Stimulated activated CD4-positive, alpha-beta T cell treated with anti-CD3 and anti-CD28 coated beads, TNF-alpha, amount 100 ng/mL, for 48 hours (primary cell): ENCODE data around the gene KLHL35.
"Not testable (repeated sequence)": the region's sequence is repeated elsewhere in the genome, so short reads cannot be mapped to it uniquely, and the experiment has no call there.

ENCODE experiments used
- DNase-seq, 3 donors: peaks; one replicate each; pipeline ENCODE4 v3.0.0-alpha.2; 2020; ENCODE audit warnings: low read depth in 3 of 3

KLHL35 gene

DNA sequence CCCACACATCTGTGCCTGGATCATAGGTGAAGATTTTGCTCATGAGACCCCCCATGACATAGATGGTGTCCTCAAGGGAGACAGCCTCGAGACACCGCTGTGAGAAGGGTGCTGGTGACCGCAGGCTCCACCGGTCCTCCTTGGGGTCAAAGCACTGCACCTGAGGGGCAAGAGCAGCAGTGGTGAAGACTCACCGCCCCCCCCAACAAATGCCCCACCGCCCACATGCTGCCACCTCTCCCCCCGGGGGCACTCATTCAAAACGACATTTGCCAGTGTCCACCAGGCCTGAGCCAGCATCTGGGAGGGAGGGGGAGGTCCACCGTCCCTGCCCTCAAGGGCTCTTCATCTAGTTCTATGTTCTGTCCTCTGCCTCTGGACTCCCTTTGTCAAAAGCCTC lies 9.3 kb downstream of the KLHL35 start:
- no peak for DNase-seq

DNA sequence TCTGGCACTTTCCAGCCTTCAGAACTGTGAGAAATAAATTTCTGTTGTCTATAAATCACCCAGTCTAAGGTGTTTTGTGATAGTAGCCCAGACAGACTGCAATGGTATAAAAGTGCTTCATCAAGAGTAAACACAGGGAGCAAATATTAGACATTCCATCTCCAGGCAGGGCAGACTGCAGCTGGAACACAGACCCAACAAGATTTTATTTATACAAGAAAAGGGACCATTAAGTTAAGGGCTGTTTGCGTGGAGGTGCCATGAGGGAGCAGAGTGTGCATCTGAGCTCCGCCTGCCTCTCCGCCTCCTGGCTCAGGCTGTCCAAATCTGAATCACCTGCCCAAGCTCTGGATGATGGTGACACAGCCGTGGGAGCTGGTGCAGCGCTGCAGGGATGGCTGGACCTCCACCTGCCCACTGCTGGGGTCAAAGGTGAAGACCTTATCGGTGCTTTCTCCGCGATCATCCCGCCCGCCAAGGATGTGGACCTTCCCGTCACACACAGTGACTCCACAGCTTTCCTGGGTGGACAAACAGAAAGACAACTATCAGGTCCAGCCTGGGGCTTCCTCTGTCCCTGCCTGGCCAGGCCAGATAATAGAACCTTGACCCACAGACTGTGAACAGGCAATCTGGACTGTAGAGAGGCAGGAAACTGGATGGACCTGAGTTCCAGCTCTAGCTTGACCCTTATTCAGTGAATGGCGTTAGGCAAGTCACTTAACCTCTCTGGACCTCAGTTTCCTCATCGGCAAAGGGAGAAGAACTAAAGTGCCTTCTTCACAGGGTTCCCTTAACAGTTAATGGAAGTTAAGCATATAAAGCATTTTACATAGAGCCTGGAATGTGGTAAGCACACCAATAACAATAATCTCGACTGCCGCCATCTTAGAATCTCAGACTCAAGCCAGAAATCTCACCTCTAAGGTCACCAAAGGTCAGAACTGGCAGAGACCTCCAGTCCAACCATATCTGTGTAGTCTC lies 10.5 kb downstream of the KLHL35 start:
- no peak for DNase-seq

DNA sequence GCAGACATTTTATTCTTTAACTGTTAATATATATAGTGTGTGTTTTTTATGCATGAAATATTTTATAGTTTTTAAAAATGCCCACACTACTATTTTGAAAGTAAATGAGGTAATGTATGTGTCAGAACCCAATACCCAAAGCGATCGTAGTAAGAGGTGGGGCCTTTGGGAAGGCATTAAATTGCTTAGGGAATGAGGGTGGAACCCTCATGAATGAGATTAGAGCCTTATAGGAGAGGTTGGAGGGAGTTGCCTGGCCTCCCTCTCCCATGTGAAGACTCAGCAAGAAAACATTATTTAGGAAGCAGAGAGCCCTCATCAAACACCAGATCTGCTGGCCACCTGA lies 11.1 kb downstream of the KLHL35 start:
- DNase-seq: no peak

DNA sequence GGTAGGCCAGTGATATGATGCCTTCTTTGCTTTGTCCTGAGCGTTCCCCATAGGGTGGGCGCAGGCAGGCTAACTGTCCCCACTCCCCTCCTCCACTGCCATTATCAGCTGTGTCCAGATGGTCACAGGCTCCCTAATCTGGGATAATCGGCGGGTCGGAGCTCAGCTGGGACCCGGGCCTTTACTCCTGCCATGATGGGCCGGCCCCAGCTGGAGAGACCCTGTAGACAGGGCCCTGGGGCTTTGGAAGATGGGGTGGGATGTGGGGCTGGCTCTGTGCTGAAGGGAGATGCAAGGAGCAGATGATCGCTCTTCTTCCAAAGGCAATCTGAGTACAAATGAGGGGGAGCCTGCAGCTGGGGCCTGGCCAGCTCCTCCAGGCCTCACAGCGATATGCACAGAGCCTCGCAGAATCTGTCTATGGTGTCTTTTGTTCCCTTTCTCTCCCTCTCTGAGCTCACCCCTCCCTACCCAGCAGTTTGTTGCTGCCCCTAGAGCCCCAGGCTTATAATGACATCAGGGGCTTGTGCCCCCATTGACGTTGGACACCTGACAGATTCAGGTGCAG lies 11.9 kb downstream of the KLHL35 start:
- no peak for DNase-seq

DNA sequence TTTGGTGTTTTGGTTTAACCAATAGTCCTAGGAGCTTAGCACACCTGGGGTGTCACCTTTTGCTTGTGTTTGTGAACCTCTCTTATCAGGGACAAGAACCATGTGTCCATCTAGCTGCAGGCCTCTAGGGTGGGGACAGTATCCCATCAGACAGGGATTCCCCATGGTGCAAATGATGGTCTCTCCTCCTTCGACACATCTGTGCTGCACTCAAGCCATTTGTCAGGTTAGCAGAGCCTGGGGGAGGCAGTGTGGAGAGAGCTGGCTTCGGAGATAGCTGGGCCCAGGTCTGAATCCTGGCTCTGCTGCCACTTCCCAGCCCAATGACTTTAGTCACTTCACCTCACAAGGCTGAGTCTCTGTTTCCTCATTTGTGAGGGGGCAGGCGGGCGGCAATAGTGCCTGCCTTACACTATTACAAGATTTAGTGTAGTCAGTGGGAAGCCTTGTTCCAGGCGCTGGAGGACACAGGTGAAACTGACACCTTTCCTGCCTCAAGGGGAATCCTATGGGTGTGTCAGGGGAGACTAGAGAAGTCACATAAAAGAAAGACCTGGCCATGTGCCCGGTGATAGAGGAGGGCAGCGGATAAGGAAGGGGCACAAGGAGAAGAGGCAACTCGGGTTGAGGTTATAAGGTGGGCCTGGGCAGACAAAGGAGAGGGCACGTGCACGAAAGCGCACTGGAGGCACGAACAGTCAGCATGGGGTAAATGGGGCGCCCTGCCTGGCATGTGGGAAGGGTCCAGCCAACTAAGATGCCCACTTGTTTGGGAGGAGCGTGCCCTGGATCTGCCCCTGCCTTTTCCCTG lies 12.6 kb downstream of the KLHL35 start:
- no peak for DNase-seq

DNA sequence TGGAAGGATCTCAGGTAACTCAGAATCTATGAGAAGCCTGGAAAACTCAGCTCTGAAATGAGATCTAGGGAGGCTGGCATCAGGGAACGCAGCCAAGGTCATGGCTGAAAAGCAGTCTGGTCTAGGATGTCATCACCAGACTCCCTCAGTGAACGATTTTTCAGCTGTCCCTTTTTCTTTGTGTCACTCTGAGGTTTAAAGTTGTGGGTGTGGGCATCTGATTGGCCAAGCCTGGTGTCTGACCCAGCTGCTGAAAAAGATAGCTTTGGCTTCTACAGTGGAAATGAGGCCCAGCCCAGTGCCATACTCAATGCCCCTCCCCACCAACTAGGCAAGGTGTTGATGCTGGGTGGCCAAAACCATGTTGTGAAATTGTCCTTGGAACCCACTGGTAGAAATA lies 19.1 kb downstream of the KLHL35 start:
- no peak for DNase-seq

DNA sequence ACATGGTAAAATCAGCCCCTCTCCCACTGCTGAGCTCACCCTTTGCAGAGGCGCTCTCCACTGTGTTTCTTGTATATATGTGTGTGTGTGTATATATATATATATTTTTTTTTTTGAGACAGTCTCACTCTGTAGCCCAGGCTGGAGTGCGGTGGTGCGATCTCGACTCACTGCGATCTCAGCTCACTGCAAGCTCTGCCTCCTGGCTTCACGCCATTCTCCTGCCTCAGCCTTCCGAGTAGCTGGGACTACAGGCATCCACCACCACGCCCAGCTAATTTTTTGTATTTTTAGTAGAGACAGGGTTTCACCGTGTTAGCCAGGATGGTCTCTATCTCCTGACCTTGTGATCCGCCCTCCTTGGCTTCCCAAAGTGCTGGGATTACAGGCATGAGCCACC lies 19.9 kb downstream of the KLHL35 start:
- not testable (repeated sequence) for DNase-seq

DNA sequence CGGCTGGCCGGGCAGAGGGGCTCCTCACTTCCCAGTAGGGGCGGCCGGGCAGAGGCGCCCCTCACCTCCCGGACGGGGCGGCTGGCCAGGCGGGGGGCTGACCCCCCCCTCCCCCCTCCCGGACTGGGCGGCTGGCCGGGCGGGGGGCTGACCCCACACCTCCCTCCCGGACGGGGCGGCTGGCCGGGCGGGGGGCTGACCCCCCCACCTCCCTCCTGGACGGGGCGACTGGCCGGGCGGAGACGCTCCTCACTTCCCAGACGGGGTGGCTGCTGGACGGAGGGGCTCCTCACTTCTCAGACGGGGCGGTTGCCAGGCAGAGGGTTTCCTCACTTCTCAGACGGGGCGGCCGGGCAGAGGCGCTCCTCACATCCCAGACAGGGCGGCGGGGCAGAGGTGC lies 23.0 kb downstream of the KLHL35 start:
- DNase-seq: not testable (repeated sequence)

DNA sequence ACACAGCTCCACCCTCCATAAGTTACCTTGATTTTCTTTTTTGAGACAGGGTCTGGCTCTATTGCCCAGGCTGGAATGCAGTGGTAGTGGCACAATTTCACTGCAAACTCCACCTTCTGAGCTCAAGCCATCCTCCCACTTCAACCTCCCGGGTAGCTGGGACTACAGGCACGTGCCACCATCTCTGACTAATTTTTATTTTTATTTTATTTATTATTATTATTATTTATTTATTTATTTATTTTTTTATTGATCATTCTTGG lies 24.1 kb downstream of the KLHL35 start:
- no peak for DNase-seq

DNA sequence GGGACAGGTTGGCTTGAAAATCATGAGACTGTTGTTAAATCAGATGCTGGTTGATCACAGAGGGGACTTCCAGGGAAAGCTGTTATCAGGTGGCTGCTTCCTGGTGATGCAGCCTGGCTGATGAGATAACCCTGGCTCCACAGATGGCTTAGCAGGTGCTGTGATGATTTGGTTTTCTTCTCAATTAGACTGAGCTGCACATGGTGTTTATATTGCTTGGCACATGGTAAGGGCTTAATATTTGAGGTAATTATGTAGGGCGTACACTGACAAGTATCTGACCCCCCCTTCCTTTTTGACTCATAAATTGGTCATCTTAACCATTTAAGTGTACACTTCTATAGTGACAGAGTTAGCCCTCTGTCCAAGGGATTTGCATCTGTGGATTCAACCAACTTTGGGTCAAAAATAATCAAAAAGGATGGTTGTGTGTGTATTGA lies 26.6 kb downstream of the KLHL35 start:
- DNase-seq: no peak

DNA sequence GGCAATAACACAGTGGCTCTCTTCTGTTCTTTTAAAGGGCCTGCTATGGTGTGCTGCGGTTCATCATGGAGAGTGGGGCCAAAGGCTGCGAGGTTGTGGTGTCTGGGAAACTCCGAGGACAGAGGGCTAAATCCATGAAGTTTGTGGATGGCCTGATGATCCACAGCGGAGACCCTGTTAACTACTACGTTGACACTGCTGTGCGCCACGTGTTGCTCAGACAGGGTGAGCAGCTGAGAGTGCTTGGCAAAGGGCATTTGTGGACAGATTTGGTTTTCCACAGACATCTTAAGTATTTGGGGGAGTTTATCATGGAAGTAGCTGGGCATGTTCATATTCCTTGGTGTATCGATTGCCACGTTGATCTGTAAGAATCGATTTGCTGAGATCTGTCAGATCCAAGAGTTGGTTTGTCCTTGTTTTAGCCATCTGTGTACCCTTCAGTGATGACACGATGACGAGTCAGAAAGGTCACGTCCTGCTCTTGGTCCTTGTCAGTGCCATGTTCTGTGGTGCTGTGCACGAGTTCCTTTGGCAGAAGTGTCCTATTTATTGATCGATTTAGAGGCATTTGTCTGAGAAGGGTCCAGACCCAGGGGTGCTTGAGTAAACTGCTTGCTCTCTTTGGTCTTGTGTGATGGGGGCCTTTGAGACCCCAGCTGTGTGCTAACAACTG lies 28.9 kb downstream of the KLHL35 start:
- DNase-seq: no peak

DNA sequence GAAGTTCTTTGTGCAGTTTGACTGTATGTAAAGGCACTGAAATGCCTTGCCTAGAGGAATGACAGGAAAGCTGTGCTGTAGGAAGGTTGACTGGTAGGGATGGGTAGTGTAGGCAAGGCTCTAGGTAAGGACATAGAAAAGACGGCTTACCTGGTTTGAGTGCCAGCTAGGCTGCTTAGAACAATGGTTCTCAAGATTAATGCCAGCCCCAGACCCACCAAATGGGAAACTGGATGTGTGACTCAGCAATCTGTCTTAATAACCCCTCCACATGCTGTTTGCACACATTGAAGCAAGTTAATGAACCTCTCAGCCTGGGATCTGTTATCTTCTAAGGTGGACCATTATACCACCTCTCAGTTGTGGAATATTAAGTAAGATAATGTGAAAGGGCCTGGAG lies 30.0 kb downstream of the KLHL35 start:
- DNase-seq: no peak

DNA sequence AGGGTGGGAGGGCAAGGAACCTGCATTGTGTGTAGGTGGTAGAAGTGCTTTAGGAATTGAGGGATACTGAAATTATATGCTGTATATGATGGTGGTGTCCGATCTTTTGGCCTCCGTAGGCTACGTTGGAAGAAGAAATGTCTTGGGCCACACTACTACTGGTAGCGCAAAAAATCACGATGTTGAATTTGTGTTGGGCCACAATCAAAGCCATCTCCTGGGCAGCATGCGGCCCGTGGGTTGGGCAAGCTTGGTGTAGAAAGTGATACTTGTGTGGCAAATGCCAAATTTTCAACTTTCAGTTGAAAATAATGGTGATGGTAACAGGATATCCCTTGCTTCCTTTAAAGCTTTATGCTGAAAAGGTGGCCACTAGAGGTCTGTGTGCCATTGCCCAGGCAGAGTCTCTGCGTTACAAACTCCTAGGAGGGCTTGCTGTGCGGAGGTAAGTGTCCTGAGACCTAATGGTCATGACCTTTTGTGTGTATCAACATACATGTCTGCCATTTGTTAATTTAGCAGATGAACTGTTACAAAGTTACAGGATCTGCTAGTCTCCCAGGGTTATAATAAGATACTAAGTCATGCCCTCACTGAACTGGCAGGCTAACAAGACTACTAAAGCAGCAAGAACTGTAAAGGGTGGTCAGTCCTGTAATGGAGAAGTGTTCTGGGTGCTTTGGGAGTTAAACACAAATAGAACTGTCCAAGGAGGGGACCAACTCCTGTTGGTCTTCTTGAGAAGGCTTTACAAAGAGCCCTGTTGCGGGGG lies 30.8 kb downstream of the KLHL35 start:
- DNase-seq: no peak

DNA sequence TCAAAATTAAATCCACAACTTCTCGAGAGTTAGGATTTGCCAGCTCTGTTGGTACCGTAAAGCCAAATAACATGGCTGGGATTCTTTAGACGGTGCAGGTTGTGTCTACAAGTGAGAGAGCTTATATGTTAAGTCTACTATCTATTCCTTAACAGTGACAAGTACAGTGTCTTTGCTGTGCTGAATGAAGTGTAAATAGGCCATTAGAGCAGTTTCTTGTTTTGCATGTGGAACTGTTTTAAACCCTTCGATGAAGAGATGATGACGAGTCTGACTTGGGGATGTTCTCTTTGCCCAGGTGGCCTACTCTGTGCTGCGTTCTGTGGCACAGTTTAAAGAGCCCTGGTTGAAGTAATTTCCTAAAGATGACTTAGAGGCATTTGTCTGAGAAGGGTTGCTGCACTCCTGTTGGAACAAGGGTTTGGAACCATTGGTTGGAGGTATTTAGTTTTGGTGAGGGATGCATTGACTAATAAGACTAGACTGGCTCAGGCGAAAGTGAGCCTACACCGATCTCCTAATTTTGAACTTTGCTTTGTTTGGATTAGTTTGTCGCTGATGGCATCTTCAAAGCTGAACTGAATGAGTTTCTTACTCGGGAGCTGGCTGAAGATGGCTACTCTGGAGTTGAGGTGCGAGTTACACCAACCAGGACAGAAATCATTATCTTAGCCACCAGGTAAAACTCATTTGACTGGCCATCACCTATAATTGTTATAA lies 32.7 kb downstream of the KLHL35 start:
- no peak for DNase-seq

DNA sequence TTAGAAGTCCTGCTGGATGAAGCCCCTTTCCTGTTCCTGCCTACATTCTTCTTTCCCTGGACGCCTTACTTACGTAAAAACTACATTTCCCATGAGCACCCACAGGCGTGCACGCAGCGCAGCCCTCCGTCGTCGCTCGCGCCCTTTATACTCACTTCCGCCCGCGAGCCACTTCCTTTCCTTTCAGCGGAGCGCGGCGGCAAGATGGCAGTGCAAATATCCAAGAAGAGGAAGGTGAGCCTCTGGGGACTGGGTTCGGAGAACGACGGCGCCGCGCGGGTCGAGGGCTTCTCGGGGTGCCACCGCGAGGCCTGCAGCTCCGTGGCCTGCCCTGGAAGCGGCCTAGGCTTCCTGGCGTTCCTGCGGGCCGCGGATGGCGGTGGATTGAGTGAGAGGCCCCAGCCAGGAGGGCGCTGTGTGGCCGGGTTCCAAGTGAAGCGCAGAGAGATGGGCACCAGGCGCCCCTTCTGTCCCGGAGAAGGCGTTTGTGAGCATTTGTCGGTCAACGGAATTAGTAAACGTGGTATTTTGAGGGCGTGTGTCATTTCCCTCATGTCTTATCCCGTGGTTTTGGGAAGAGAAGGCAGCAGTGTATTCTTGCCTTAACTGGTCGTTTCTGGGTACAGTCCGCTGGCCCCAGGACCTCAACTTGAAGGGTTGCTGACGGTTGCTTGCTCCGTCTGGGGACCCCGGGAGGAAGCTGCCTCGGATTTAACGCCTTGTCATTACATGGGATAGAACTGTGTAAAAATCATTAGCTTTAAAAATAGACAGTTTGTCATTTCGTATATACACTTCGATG lies 33.5 kb downstream of the KLHL35 start, which contains the start of gene RPS3:
RPS3 (plus strand) TSS at position 175 of the 802 bp plus-strand sequence; CDS start at position 205, 30 bp downstream.
- peak; percentile 81 to 84 (median 82) for DNase-seq

DNA sequence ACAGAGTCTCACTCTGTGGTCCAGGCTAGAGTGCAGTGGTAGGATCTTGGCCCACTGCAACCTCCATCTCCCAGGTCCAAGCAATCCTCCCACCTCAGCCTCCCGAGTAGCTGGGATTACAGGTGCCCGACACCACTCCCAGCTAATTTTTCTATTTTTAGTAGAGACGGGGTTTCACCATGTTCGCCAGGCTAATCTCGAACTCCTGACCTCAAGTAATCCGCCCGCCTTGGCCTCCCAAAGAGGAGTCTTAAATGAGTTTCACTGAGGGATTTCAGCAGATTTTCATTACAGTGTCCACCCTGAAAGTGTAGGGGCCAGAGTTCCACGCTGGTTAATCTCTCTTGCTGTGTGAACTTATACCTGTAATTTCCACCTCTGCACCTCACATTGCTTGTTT lies 34.1 kb downstream of the KLHL35 start:
- no peak for DNase-seq

DNA sequence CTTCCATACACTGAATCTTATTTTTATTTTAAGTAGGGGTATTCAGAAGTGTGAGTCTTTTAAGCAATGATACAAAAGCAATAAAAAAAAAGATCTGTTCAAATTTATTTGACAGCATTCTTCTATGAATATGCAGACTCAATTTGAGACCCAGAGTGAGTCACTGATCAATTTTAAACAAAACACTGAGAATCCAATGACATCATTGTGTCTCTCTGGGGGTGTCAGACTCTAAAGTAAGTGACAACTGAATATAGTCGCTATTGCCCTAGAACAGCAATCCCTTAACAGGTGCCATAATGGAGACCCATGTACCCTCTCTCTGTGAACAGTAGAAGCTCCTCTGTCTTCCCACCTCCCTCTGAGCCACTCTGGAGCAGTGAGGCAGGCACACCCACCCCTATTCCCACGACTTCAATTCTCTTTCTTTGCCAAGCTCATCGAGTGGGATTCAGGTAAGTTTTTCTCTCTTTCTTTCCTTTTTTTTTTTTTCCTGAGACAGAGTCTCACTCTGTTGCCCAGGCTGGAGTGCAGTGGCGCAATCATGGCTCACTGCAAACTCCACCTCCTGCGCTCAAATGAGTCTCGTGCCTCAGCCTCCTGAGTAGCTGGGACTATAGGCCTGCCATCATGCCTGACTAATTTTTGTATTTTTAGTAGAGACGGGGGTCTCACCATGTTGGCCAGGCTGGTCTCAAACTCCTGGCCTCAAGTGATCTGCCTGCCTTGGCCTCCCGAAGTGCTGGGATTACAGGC lies 38.7 kb downstream of the KLHL35 start:
- no peak for DNase-seq

DNA sequence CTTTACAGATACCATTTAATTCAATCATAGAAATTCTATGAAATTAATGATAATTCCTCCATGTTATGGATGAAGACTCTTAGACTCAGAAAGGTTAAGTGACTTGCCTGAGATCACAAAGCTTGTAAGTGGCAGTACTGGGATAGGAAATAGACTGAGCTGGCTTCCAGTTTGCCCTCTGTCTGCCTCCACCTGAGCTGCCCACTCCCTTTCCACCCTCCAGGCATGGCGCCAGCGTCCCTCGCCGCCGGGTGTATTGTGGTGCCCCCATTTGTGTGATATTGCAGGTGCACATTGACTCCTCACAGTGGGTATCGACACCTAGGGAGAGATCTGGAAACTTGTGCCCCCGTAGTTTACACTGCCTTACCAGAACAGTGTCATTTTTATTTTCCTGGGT lies 43.1 kb downstream of the KLHL35 start:
- no peak for DNase-seq

DNA sequence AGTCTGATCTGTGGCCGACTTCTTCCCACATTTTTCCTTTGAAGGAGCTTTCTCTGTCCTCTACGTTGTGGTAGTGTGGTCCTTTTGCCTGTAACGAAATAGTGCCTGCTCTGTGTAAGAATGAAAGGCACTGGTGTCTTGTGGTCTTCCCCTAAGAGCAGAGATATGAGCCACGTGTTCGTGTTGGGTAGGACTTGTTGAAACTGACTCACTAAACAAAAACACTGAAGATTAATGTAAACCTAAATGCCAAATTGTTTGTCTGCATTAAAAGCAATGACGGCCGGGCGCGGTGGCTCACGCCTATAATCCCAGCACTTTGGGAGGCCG lies 43.8 kb downstream of the KLHL35 start:
- DNase-seq: no peak
